GM21423 (cell line): ENCODE data around the gene SIX2.
"Not testable (repeated sequence)": the region's sequence is repeated elsewhere in the genome, so short reads cannot be mapped to it uniquely, and the experiment has no call there.

Source experiments
- ATAC-seq: cut with Tn5 transposase; IDR thresholded peaks from one replicate; pipeline ENCODE4 v1.9.1; 2021; ENCODE audit warnings: mild to moderate bottlenecking, moderate library complexity; ENCODE audit not compliant: unreplicated experiment

SIX2 gene

GRCh38 chr2:45009303-45009927 is at the start of gene SIX2:
SIX2 (minus strand) TSS chr2:45009452; CDS start chr2:45009110, 342 bp downstream.
- ATAC-seq = no peak

- ATAC-seq = no peak
These were observed 45.9 kb upstream of the SIX2 start for GRCh38 chr2:45055162-45055605.

DNA sequence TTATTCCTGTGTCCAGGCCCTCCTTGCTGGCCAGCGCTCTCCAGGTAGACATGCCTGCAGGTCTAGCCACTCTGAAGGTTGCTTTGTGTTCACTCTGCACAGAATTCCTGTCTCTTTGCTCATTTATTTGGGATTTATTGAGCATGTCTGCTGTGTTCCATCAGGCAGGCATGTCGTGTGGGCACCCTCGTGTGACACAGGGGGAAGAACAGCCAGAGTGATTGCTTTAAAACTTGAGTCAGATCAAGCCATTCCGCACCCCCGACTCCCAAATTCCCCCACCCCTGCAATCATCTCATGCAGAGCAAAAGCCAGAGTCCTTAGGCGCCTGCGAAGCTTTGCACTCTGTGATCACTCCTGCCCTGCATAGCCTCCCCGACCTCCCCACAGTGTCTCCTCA is 44.7 kb upstream of the SIX2 start:
- no peak for ATAC-seq

GRCh38 chr2:45052388-45052928 is 43.2 kb upstream of the SIX2 start:
- ATAC-seq = no peak

DNA sequence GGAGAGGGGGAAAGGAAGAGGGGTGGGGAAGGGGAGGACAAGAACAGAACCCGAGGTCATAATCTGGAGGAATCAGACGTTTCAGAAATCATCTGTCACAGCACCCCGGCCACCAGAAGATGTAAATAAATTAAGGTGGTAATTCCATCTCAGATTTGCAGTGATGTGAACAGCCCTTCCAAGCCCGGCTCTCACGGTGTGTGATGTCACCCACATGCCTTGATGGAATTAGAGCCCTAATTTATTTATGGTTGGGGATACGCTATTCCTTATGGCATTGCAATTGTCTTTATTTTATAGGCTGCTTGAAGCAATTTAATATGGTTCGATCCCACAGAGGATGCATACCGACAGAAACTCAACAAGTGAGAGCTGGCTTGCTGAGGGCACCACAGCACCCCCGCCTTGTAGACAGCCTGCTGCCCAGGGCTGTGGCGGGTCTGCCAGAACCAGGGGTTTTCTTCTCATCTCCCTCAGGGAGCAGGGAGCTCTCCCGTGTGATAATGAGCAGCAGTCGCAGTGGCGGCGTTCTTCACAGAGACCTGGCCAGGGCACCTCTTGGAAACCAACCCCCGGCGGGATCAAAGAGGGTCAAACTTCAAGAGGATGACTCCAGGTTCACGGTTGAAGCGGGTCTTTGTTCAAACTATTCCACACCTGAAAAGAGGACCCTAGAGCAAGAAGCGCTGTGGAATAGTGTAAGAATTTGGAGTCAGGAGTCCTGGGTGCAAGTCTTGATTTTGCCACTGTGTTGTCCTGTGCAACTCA is 40.5 kb upstream of the SIX2 start:
- ATAC-seq = no peak

DNA sequence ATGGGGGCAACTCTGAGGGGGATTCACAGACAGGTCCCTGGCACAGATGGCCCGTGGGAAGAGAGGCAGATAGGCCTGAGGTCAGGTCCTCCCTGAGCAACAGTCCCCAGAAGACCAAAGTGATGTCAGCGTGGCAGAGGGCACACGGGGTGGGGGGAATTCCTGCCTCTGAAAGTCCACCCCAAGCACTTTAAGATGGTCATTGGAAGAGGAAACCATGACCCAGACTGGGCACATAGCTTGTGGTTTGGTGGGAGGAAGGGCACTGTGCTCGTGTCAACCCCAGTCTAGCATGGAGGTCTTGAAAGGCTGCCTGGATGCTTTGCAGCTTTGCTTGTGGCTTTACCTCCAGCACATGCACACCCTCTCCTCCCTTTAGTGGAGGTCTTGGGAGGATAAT is 38.0 kb upstream of the SIX2 start:
- no peak for ATAC-seq

- no peak for ATAC-seq
These were observed 37.5 kb upstream of the SIX2 start for GRCh38 chr2:45046786-45047185.

DNA sequence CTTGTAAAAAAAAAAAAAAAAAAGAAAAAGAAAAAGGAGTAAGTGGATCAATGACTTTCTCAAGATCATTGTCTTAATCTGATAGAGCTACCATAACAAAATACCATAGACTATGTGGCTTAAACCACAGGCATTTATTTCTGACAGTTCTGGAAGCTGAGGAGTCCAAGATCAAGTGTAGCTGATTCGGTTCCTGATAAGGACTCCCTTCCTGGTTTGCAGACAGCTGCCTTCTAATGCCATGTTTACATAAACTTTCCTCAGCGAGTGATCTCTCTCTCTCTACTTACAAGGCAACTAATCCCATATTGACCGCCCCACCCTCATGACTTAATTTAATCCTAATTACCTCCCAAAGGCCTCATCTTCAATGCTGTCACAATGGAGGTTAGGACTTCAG is 36.5 kb upstream of the SIX2 start:
- no peak for ATAC-seq

DNA sequence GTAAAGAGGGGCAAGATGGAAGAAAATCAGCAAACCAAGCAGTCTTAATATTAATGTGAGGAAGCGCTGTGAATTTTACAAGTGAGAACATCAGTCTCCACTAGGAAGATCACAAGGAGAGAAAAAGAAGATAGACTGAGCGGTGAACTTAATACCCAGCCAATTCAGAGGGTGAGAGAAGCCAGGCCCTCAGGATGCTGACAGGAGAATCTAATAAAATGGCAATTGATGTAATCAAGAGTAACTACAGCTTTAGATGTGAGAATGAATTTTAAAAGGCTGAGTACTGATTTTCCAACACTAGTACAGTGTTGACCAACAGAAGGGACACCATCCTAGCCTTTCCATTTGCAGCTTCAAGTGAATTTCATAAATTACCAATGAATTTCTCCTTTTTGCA is 35.7 kb upstream of the SIX2 start:
- no peak for ATAC-seq

- no peak for ATAC-seq
These were observed 33.9 kb upstream of the SIX2 start for GRCh38 chr2:45043174-45043573.

DNA sequence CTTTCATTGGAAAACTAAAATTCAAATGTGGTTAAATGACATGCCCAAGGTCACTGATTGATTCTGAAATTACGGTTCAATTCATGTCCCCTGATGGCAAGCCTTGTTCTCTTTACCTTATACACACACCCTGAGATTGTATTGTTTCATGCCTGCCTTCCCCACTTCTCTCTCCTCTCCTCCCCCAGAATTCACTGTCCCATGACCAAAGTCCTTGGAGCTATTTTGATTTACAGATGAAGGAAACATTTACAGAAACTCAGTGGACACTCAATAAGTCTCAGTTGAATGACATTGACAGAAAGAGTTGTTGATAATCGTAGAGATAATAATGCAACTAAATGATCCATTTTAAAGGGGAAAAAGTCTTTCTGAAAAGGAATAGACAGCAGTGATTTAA is 33.1 kb upstream of the SIX2 start:
- no peak for ATAC-seq

GRCh38 chr2:45040786-45041185 is 31.5 kb upstream of the SIX2 start:
- no peak for ATAC-seq

DNA sequence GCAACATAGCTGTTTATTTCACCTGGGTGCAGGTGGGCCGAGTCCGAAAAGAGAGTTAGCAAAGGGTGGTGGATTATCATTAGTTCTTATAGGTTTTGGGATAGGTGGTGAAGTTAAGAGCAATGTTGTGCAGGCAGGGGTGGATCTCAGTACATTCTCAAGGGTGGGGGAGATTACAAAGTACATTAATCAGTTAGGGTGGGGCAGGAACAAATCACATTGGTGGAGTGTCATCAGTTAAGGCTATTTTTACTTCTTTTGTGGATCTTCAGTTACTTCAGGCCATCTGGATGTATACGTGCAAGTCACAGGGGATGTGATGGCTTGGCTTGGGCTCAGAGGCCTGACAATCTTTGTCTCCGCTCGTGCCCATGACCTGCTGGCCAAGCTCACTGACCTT is 30.6 kb upstream of the SIX2 start:
- not testable (repeated sequence) for ATAC-seq

GRCh38 chr2:45038861-45039260 is 29.6 kb upstream of the SIX2 start:
- ATAC-seq = not testable (repeated sequence)

- ATAC-seq = no peak
These were observed 24.1 kb upstream of the SIX2 start for GRCh38 chr2:45033302-45033701.

DNA sequence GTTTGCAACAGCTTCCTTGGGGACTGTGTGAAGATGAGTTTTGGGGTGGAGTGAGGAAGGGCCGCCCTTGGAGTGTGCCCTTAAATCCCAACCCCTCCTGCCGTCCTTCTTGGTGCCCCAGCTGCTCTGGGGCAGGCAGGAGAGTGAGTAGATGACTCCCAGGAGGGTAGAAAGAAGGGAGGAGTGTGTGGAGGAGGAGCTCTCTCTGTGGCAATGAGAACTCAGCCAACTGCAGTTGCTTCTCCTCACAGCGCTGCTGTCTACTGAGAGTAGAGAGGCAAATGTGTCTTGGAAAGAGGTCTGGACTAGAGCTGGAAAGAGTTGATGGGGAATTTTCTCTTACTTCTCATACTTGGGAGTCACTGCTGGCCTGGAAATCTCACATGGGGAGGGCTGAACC is 21.8 kb upstream of the SIX2 start:
- ATAC-seq = no peak

- no peak for ATAC-seq
These were observed 21.3 kb upstream of the SIX2 start for GRCh38 chr2:45030553-45030952.

- ATAC-seq = no peak
These were observed 20.0 kb upstream of the SIX2 start for GRCh38 chr2:45029215-45029614.

DNA sequence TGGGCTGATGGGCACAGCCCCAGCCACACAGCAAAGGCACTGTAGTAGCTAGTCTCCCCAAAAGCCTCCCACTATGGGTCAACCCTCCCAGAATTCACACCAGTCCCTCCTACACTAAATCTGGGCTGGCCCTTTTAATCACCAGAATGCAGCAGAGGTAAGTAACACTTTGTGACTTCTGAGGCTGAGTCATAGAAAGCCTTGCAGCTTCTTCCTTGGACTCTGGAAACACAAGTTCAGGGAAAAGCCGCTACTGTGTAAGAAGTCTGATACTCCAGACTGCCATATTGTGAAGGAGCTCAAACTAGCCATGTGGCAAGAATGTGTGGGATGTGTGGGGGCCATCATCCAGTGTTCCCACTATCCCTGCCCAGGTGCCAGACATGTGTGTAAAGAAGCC is 19.0 kb upstream of the SIX2 start:
- ATAC-seq = no peak

DNA sequence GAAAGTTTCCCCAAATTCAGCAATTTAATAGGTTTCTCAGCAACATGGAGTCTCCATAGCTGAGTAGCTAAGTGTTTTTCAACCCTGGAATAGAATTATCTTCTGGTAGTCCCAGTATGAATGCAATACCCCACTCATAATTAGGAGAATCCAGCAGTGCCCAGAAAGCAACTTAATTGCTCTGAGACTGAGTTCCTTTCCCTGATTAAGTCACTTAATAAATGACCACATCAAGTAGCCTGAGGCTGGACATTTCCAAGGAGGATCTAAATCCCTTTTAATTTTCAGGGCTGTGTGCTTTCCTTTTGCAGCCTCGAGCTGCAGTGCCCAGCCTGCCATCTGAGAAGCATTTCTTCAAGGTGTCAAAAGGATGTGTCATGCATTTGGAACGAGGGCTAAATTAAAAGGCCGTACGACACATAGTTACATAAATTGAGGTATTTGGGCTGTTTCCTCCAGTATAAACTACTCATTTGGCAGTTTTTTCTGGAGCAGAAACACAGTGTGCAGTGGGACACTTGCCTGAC is 17.7 kb upstream of the SIX2 start:
- ATAC-seq = no peak

- ATAC-seq = no peak
These were observed 15.5 kb upstream of the SIX2 start for GRCh38 chr2:45024600-45025291.
